K562 (cell line): ENCODE data around the gene ANKMY2.

Experiments
- BHLHE40 ChIP-seq: IDR thresholded peaks from 2 replicates; pipeline ENCODE4 v1.6.1; 2011; ENCODE audit warnings: low read length, improper control_type of control experiment
- E2F6 ChIP-seq, 2 experiments: IDR thresholded peaks; 2 replicates each; pipeline ENCODE4 v1.6.1; 2011; ENCODE audit warnings: borderline replicate concordance in 1 of 2, control low read depth in 1 of 2, low read depth in 1 of 2, low read length in 1 of 2, mild to moderate bottlenecking in 1 of 2, mixed read lengths in 1 of 2, moderate library complexity in 1 of 2; ENCODE audit not compliant: insufficient read depth in 1 of 2, insufficient read length in 1 of 2, poor library complexity in 1 of 2, severe bottlenecking in 1 of 2; ENCODE audit errors: extremely low read depth in 1 of 2
- POLR2AphosphoS5 ChIP-seq: IDR thresholded peaks from 2 replicates; pipeline ENCODE4 v1.6.1; 2011; ENCODE audit warnings: mild to moderate bottlenecking, low read depth, low read length, moderate library complexity; ENCODE audit not compliant: control insufficient read depth, insufficient read depth
- ZBTB11 ChIP-seq, 3 experiments: fragments of 200-800 bp in 1 of 3; fragments of 250-450 bp in 1 of 3; fragments of 450-650 bp in 1 of 3; sonication (Bioruptor Pico) in 1 of 3; sonication (Bioruptor generic) in 1 of 3; formaldehyde crosslinking in 1 of 3; IDR thresholded peaks; 2 replicates each; pipeline versions ENCODE4 v1.6.1 to v1.8.0; 2016 to 2022; ENCODE audit warnings: mild to moderate bottlenecking in 2 of 3, missing genetic modification characterization in 2 of 3, missing compliant biosample characterization in 1 of 3, moderate library complexity in 1 of 3

- no peak for TF ChIP-seq E2F6 (IDR thresholded peaks at IDR 0.05; ENCODE audit: borderline replicate concordance in 1 of 2, extremely low read depth in 1 of 2, insufficient read depth in 1 of 2, insufficient read length in 1 of 2, low read depth in 1 of 2, low read length in 1 of 2, poor library complexity in 1 of 2, severe bottlenecking in 1 of 2)
- no peak for TF ChIP-seq ZBTB11 (CRISPR knock-in tag; IDR thresholded peaks at IDR 0.05)
- TF ChIP-seq POLR2AphosphoS5 = peak; percentile 74; the same call in 1 of the 2 replicates
- TF ChIP-seq BHLHE40 = peak; percentile 64
Observed at GRCh38 chr7:16657656-16658279, 12.2 kb upstream of the ANKMY2 start.
